B cell (primary cell): ENCODE measurements around the gene FUT6.
A peak's percentile ranks its signal among the peaks of the same experiment; 100 is the strongest.

Experiments used
- EZH2 ChIP-seq: IDR thresholded peaks from 2 replicates; pipeline ENCODE4 v1.6.1; 2012; ENCODE audit warnings: borderline replicate concordance, low read depth, mild to moderate bottlenecking, moderate library complexity, low read length; ENCODE audit not compliant: insufficient read depth, poor library complexity, severe bottlenecking
- TF ChIP-seq, protein P1 (sequence below): fragments of 200-600 bp; IDR thresholded peaks from one replicate; pipeline ENCODE4 v1.8.0; 2022; ENCODE audit warnings: antibody characterized with exemption, mild to moderate bottlenecking

DNA sequence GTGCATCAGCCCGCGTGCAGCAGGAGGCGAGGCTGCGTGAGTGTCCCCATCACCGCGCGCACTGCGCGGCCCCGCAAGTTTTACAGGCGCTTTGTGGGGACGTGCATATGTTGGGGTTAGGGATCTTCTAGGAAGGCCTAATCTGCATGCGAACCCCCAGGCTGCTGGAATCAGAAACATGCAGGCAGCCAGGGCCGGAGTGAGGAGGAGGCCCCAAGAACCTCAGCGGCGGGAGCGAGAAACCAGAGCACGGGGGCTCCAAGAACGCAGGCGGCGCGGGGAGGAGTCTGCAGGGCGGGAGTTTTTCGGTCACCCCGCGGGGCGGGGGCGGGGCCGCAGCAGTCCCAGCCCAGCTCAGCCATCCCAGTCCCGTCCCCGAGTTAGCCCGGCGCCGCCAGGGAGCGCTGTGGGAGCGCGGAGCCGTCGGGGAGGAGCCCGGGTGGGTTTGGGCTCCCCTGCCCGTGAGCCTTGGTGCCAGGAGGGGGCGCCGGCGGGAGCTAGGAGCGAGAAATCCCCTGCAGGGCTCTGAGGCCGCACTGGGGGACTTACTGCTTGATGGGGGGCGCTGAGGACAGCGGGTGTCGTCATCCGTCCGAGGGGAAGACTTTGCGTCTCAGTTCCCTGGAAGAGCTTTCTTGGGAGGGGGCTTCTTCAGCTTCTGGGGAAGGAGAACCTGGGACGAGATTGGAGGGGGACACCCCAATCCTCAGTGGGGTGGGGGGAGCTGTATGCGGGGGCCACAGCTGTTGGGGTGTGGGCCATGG, 35.6 kb downstream of the FUT6 start:
- TF ChIP-seq, protein P1, sequence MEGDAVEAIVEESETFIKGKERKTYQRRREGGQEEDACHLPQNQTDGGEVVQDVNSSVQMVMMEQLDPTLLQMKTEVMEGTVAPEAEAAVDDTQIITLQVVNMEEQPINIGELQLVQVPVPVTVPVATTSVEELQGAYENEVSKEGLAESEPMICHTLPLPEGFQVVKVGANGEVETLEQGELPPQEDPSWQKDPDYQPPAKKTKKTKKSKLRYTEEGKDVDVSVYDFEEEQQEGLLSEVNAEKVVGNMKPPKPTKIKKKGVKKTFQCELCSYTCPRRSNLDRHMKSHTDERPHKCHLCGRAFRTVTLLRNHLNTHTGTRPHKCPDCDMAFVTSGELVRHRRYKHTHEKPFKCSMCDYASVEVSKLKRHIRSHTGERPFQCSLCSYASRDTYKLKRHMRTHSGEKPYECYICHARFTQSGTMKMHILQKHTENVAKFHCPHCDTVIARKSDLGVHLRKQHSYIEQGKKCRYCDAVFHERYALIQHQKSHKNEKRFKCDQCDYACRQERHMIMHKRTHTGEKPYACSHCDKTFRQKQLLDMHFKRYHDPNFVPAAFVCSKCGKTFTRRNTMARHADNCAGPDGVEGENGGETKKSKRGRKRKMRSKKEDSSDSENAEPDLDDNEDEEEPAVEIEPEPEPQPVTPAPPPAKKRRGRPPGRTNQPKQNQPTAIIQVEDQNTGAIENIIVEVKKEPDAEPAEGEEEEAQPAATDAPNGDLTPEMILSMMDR = peak; percentile 85
- TF ChIP-seq EZH2 = no peak
